Measurements from ENCODE around the gene AP3B1.

The AP3B1 gene

GRCh38 chr5:78133423-78133822 is 161.1 kb downstream of the AP3B1 start:
- Histone ChIP-seq H4K8ac (ENCODE audit: low read depth, low read length) (no peak overlapping the region), H3K23ac (ENCODE audit: low read length) (no peak overlapping the region), H3K79me2 (ENCODE audit: control insufficient read depth, insufficient read depth, low read length) (no peaks in the 10 kb centered on the region), H3K9ac (ENCODE audit: low read length) (no peak overlapping the region), H3K4me3 (ENCODE audit: low read length) (no peak overlapping the region), H3K36me3 (ENCODE audit: control insufficient read depth, insufficient read depth, low read length) (no peaks in the 10 kb centered on the region), H3K4me2 (ENCODE audit: low read length) (no peak overlapping the region), H3K4me1 (ENCODE audit: control insufficient read depth, low read depth, low read length) (no peaks in the 10 kb centered on the region), H3K27ac (ENCODE audit: low read depth, low read length) (no peak overlapping the region), H3K27me3 (ENCODE audit: insufficient read depth, low read length, poor library complexity) (no peaks in the 10 kb centered on the region), H2BK5ac (ENCODE audit: low read length) (no peak overlapping the region), H3K4ac (ENCODE audit: low read depth, low read length) (no peak overlapping the region), H3K79me1 (ENCODE audit: low read length) (no peaks in the 10 kb centered on the region), H3K56ac (ENCODE audit: low read length) (no peak overlapping the region), H4K5ac (ENCODE audit: low read length) (no peak overlapping the region), H2BK15ac (replicated peaks; ENCODE audit: low read depth) (no peak overlapping the region), H3K18ac (ENCODE audit: low read length) (no peak overlapping the region), H2BK120ac (ENCODE audit: low read depth, low read length) (no peak overlapping the region), H2AK5ac (ENCODE audit: low read length) (no peak overlapping the region)
- no peak for DNase-seq
- no CpG with 5 or more reads among the region's 1 CpG for WGBS (ENCODE audit: extremely low coverage, insufficient coverage, low lambda C conversion rate)

- no peaks in the 10 kb centered on the region for H3K79me2 ChIP-seq (ENCODE audit: control insufficient read depth, insufficient read depth, low read length)
- no peaks in the 10 kb centered on the region for H3K79me1 ChIP-seq (ENCODE audit: low read length)
- WGBS (ENCODE audit: extremely low coverage, insufficient coverage, low lambda C conversion rate), result no CpG with 5 or more reads among the region's 2 CpGs
Observed at GRCh38 chr5:78132507-78132906, 162.0 kb downstream of the AP3B1 start.

GRCh38 chr5:78129597-78129996 is 164.9 kb downstream of the AP3B1 start:
- no CpG with 5 or more reads among the region's 3 CpGs for WGBS (ENCODE audit: extremely low coverage, insufficient coverage, low lambda C conversion rate)
- Histone ChIP-seq H3K79me1 (ENCODE audit: low read length) (no peaks in the 10 kb centered on the region), H3K4ac (ENCODE audit: low read depth, low read length) (no peak overlapping the region), H3K4me3 (ENCODE audit: low read length) (no peak overlapping the region), H3K36me3 (ENCODE audit: control insufficient read depth, insufficient read depth, low read length) (no peaks in the 10 kb centered on the region), H3K4me2 (ENCODE audit: low read length) (no peak overlapping the region), H3K27me3 (ENCODE audit: insufficient read depth, low read length, poor library complexity) (no peaks in the 10 kb centered on the region), H3K23ac (ENCODE audit: low read length) (no peak overlapping the region), H3K56ac (ENCODE audit: low read length) (no peak overlapping the region), H3K79me2 (ENCODE audit: control insufficient read depth, insufficient read depth, low read length) (no peaks in the 10 kb centered on the region), H2AK5ac (ENCODE audit: low read length) (no peak overlapping the region), H3K9ac (ENCODE audit: low read length) (no peak overlapping the region), H3K4me1 (ENCODE audit: control insufficient read depth, low read depth, low read length) (no peaks in the 10 kb centered on the region), H2BK15ac (replicated peaks; ENCODE audit: low read depth) (no peak overlapping the region), H3K27ac (ENCODE audit: low read depth, low read length) (no peak overlapping the region), H4K5ac (ENCODE audit: low read length) (no peak overlapping the region), H4K8ac (ENCODE audit: low read depth, low read length) (no peak overlapping the region), H2BK120ac (ENCODE audit: low read depth, low read length) (no peak overlapping the region), H2BK5ac (ENCODE audit: low read length) (no peak overlapping the region), H3K18ac (ENCODE audit: low read length) (no peak overlapping the region)
- DNase-seq, result no peak

More at GRCh38 chr5:78132507-78132906, 162.0 kb downstream of the AP3B1 start:
- H2AK5ac ChIP-seq (ENCODE audit: low read length), result no peak overlapping the region
- H3K36me3 ChIP-seq (ENCODE audit: control insufficient read depth, insufficient read depth, low read length), result no peaks in the 10 kb centered on the region
- no peaks in the 10 kb centered on the region for H3K27me3 ChIP-seq (ENCODE audit: insufficient read depth, low read length, poor library complexity)
- H3K27ac ChIP-seq (ENCODE audit: low read depth, low read length), result no peak overlapping the region
- H3K4me3 ChIP-seq (ENCODE audit: low read length), result no peak overlapping the region
- H2BK120ac ChIP-seq (ENCODE audit: low read depth, low read length), result no peak overlapping the region
- no peak overlapping the region for H3K23ac ChIP-seq (ENCODE audit: low read length)
- no peak overlapping the region for H4K5ac ChIP-seq (ENCODE audit: low read length)
- DNase-seq, result no peak
- H3K4me2 ChIP-seq (ENCODE audit: low read length), result no peak overlapping the region
- H2BK5ac ChIP-seq (ENCODE audit: low read length), result no peak overlapping the region
- H3K4ac ChIP-seq (ENCODE audit: low read depth, low read length), result no peak overlapping the region
- H4K8ac ChIP-seq (ENCODE audit: low read depth, low read length), result no peak overlapping the region
- no peak overlapping the region for H3K56ac ChIP-seq (ENCODE audit: low read length)
- H3K4me1 ChIP-seq (ENCODE audit: control insufficient read depth, low read depth, low read length), result no peaks in the 10 kb centered on the region
- no peak overlapping the region for H2BK15ac ChIP-seq (replicated peaks; ENCODE audit: low read depth)
- H3K9ac ChIP-seq (ENCODE audit: low read length), result no peak overlapping the region
- H3K18ac ChIP-seq (ENCODE audit: low read length), result no peak overlapping the region

DNA sequence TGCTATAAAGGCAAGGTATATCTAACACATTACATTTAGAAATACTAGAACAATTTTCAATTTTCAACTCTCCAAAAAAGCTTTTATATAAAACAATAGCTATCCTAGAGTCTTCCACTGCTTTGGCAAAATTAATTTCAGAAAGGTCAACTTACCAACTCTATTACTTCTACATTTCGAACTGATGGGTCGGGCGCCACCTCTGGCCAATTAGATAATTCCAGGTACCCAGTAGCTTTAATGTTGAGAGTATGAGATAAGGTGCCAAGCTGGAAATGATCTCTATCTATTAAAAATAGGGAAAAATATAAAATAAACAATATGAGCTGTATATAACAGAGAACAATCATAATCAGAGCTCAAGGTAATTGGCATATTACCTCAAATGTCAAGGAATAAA is 166.6 kb downstream of the AP3B1 start:
- H3K18ac ChIP-seq (ENCODE audit: low read length), result no peak overlapping the region
- no peak overlapping the region for H3K4ac ChIP-seq (ENCODE audit: low read depth, low read length)
- H3K27ac ChIP-seq (ENCODE audit: low read depth, low read length), result no peak overlapping the region
- H3K79me2 ChIP-seq (ENCODE audit: control insufficient read depth, insufficient read depth, low read length), result no peaks in the 10 kb centered on the region
- no peak overlapping the region for H2BK15ac ChIP-seq (replicated peaks; ENCODE audit: low read depth)
- H3K4me2 ChIP-seq (ENCODE audit: low read length), result no peak overlapping the region
- H2BK120ac ChIP-seq (ENCODE audit: low read depth, low read length), result no peak overlapping the region
- no peaks in the 10 kb centered on the region for H3K79me1 ChIP-seq (ENCODE audit: low read length)
- H3K4me1 ChIP-seq (ENCODE audit: control insufficient read depth, low read depth, low read length), result no peaks in the 10 kb centered on the region
- no peak overlapping the region for H3K56ac ChIP-seq (ENCODE audit: low read length)
- no peaks in the 10 kb centered on the region for H3K36me3 ChIP-seq (ENCODE audit: control insufficient read depth, insufficient read depth, low read length)
- no peak overlapping the region for H3K9ac ChIP-seq (ENCODE audit: low read length)
- no peak overlapping the region for H4K8ac ChIP-seq (ENCODE audit: low read depth, low read length)
- WGBS (ENCODE audit: extremely low coverage, insufficient coverage, low lambda C conversion rate), result no CpG with 5 or more reads among the region's 3 CpGs
- H4K5ac ChIP-seq (ENCODE audit: low read length), result no peak overlapping the region
- H3K4me3 ChIP-seq (ENCODE audit: low read length), result no peak overlapping the region
- H2AK5ac ChIP-seq (ENCODE audit: low read length), result no peak overlapping the region
- no peak overlapping the region for H2BK5ac ChIP-seq (ENCODE audit: low read length)
- H3K27me3 ChIP-seq (ENCODE audit: insufficient read depth, low read length, poor library complexity), result no peaks in the 10 kb centered on the region
- DNase-seq, result peak; percentile 19
- no peak overlapping the region for H3K23ac ChIP-seq (ENCODE audit: low read length)

- H2BK5ac ChIP-seq (ENCODE audit: low read length), result no peak overlapping the region
- no CpG with 5 or more reads among the region's 1 CpG for WGBS (ENCODE audit: extremely low coverage, insufficient coverage, low lambda C conversion rate)
- H3K4ac ChIP-seq (ENCODE audit: low read depth, low read length), result no peak overlapping the region
- no peaks in the 10 kb centered on the region for H3K79me2 ChIP-seq (ENCODE audit: control insufficient read depth, insufficient read depth, low read length)
- H2BK120ac ChIP-seq (ENCODE audit: low read depth, low read length), result no peak overlapping the region
- no peaks in the 10 kb centered on the region for H3K27me3 ChIP-seq (ENCODE audit: insufficient read depth, low read length, poor library complexity)
- no peaks in the 10 kb centered on the region for H3K4me1 ChIP-seq (ENCODE audit: control insufficient read depth, low read depth, low read length)
- H4K5ac ChIP-seq (ENCODE audit: low read length), result no peak overlapping the region
- no peak overlapping the region for H3K18ac ChIP-seq (ENCODE audit: low read length)
- no peak overlapping the region for H3K27ac ChIP-seq (ENCODE audit: low read depth, low read length)
- no peak overlapping the region for H3K9ac ChIP-seq (ENCODE audit: low read length)
- H4K8ac ChIP-seq (ENCODE audit: low read depth, low read length), result no peak overlapping the region
- no peak overlapping the region for H3K4me3 ChIP-seq (ENCODE audit: low read length)
- no peak for DNase-seq
- H3K56ac ChIP-seq (ENCODE audit: low read length), result no peak overlapping the region
- no peak overlapping the region for H3K23ac ChIP-seq (ENCODE audit: low read length)
- no peak overlapping the region for H2BK15ac ChIP-seq (replicated peaks; ENCODE audit: low read depth)
- no peak overlapping the region for H2AK5ac ChIP-seq (ENCODE audit: low read length)
- H3K4me2 ChIP-seq (ENCODE audit: low read length), result no peak overlapping the region
- no peaks in the 10 kb centered on the region for H3K36me3 ChIP-seq (ENCODE audit: control insufficient read depth, insufficient read depth, low read length)
- H3K79me1 ChIP-seq (ENCODE audit: low read length), result no peaks in the 10 kb centered on the region
Observed at GRCh38 chr5:78126536-78126935, 168.0 kb downstream of the AP3B1 start.

DNA sequence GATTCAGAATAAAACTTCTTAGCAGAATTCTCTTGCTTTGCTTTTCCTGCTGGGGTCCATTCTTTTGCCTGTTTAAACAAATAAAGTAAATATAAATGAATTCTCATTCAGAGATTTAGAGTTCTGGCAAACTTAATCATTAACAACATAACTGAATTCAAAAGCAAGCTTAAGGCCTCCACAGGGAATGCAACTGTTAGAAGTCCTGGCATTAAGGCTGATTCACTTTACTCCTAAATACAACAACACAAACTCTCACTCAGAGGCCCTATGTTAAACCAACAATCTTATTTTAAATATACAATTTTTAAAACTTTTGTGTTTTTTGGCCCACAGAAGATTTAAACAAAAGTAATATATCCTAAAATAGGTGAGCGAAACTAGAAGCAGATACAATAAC is 178.3 kb downstream of the AP3B1 start:
- no peak overlapping the region for H2AK5ac ChIP-seq (ENCODE audit: low read length)
- H2BK5ac ChIP-seq (ENCODE audit: low read length), result no peak overlapping the region
- H3K4me2 ChIP-seq (ENCODE audit: low read length), result no peak overlapping the region
- H3K4ac ChIP-seq (ENCODE audit: low read depth, low read length), result no peak overlapping the region
- H2BK120ac ChIP-seq (ENCODE audit: low read depth, low read length), result no peak overlapping the region
- no peaks in the 10 kb centered on the region for H3K36me3 ChIP-seq (ENCODE audit: control insufficient read depth, insufficient read depth, low read length)
- no CpG with 5 or more reads among the region's 1 CpG for WGBS (ENCODE audit: extremely low coverage, insufficient coverage, low lambda C conversion rate)
- H3K27me3 ChIP-seq (ENCODE audit: insufficient read depth, low read length, poor library complexity), result no peaks in the 10 kb centered on the region
- H3K4me3 ChIP-seq (ENCODE audit: low read length), result no peak overlapping the region
- H2BK15ac ChIP-seq (replicated peaks; ENCODE audit: low read depth), result no peak overlapping the region
- H3K23ac ChIP-seq (ENCODE audit: low read length), result no peak overlapping the region
- H3K79me2 ChIP-seq (ENCODE audit: control insufficient read depth, insufficient read depth, low read length), result no peaks in the 10 kb centered on the region
- no peak overlapping the region for H3K18ac ChIP-seq (ENCODE audit: low read length)
- H3K56ac ChIP-seq (ENCODE audit: low read length), result no peak overlapping the region
- H4K8ac ChIP-seq (ENCODE audit: low read depth, low read length), result no peak overlapping the region
- H3K79me1 ChIP-seq (ENCODE audit: low read length), result no peaks in the 10 kb centered on the region
- no peak for DNase-seq
- H4K5ac ChIP-seq (ENCODE audit: low read length), result no peak overlapping the region
- H3K27ac ChIP-seq (ENCODE audit: low read depth, low read length), result no peak overlapping the region
- H3K9ac ChIP-seq (ENCODE audit: low read length), result no peak overlapping the region
- H3K4me1 ChIP-seq (ENCODE audit: control insufficient read depth, low read depth, low read length), result no peaks in the 10 kb centered on the region

Measured in mesendoderm (in vitro differentiated cells).